H9 (cell line): ENCODE measurements around the gene COL11A1. TPM values are rescaled to one million over a fixed set of nuclear protein-coding genes. Genes with fewer than 3 reads are reported as not detected.

Experiments
- DNase-seq: peaks from one replicate; pipeline ENCODE4 v3.0.0-alpha.2; 2017
- H2AFZ ChIP-seq: one replicate; pipeline ENCODE4 v1.6.1; 2013; ENCODE audit warnings: mild to moderate bottlenecking, low read length, control low read depth, moderate library complexity
- H2AK5ac ChIP-seq: 2 replicates; pipeline ENCODE4 v1.6.1; 2013; ENCODE audit warnings: low read length, control low read depth, mixed read lengths; ENCODE audit not compliant: insufficient read length
- H2BK120ac ChIP-seq: one replicate; pipeline ENCODE4 v1.6.1; 2013; ENCODE audit warnings: low read depth, mild to moderate bottlenecking, low read length, control low read depth, inconsistent platforms; ENCODE audit not compliant: poor library complexity, severe bottlenecking
- H2BK12ac ChIP-seq: 2 replicates; pipeline ENCODE4 v1.6.1; 2013; ENCODE audit warnings: low read length, control low read depth, mixed read lengths, low read depth; ENCODE audit not compliant: insufficient read length
- H2BK15ac ChIP-seq: 2 replicates; pipeline ENCODE4 v1.6.1; 2013; ENCODE audit warnings: low read depth, low read length, control low read depth
- H2BK20ac ChIP-seq: one replicate; pipeline ENCODE4 v1.6.1; 2013; ENCODE audit warnings: low read depth, mild to moderate bottlenecking, low read length, control low read depth, inconsistent platforms; ENCODE audit not compliant: poor library complexity, severe bottlenecking
- H2BK5ac ChIP-seq: 2 replicates; pipeline ENCODE4 v1.6.1; 2013; ENCODE audit warnings: low read length, control low read depth, mixed read lengths; ENCODE audit not compliant: insufficient read length
- H3K14ac ChIP-seq: 2 replicates; pipeline ENCODE4 v1.6.1; 2013; ENCODE audit warnings: low read length, control low read depth; ENCODE audit not compliant: insufficient read depth
- H3K18ac ChIP-seq: 2 replicates; pipeline ENCODE4 v1.6.1; 2013; ENCODE audit warnings: low read depth, mild to moderate bottlenecking, mixed read lengths, low read length, control low read depth; ENCODE audit not compliant: insufficient read length
- H3K23ac ChIP-seq: 2 replicates; pipeline ENCODE4 v1.6.1; 2013; ENCODE audit warnings: low read length, control low read depth, mixed read lengths, low read depth; ENCODE audit not compliant: insufficient read length
- H3K23me2 ChIP-seq: 2 replicates; pipeline ENCODE4 v1.6.1; 2013; ENCODE audit warnings: low read depth, mild to moderate bottlenecking, mixed read lengths, low read length, control low read depth; ENCODE audit not compliant: insufficient read length, poor library complexity, severe bottlenecking
- H3K27ac ChIP-seq: 2 replicates; pipeline ENCODE4 v1.5.1; 2013; ENCODE audit warnings: low read length, control low read depth, mixed read lengths, low read depth; ENCODE audit not compliant: insufficient read length
- H3K27me3 ChIP-seq: 2 replicates; pipeline ENCODE4 v1.6.1; 2013; ENCODE audit warnings: low read length, control low read depth, inconsistent platforms; ENCODE audit not compliant: insufficient read depth
- H3K4ac ChIP-seq: 2 replicates; pipeline ENCODE4 v1.6.1; 2013; ENCODE audit warnings: low read depth, mild to moderate bottlenecking, control low read depth, inconsistent platforms, low read length, moderate library complexity
- H3K4me1 ChIP-seq: 2 replicates; pipeline ENCODE4 v1.6.1; 2013; ENCODE audit warnings: low read length, control low read depth, inconsistent platforms; ENCODE audit not compliant: insufficient read depth
- H3K4me2 ChIP-seq: 2 replicates; pipeline ENCODE4 v1.6.1; 2013; ENCODE audit warnings: low read length, control low read depth, mixed read lengths; ENCODE audit not compliant: insufficient read length, insufficient read depth
- H3K56ac ChIP-seq: 2 replicates; pipeline ENCODE4 v1.6.1; 2013; ENCODE audit warnings: low read depth, mild to moderate bottlenecking, mixed read lengths, low read length, control low read depth; ENCODE audit not compliant: insufficient read length
- H3K79me1 ChIP-seq: 2 replicates; pipeline ENCODE4 v1.6.1; 2013; ENCODE audit warnings: low read depth, mild to moderate bottlenecking, moderate library complexity, low read length, control low read depth, inconsistent platforms; ENCODE audit not compliant: insufficient read depth, poor library complexity, severe bottlenecking
- H3K79me2 ChIP-seq: 2 replicates; pipeline ENCODE4 v1.6.1; 2013; ENCODE audit warnings: low read length, control low read depth, inconsistent platforms; ENCODE audit not compliant: insufficient read depth
- H3K9ac ChIP-seq: 2 replicates; pipeline ENCODE4 v1.6.1; 2013; ENCODE audit warnings: low read length, control low read depth, mixed read lengths; ENCODE audit not compliant: insufficient read length; ENCODE audit errors: extremely low read depth
- H3K9me3 ChIP-seq: one replicate; pipeline ENCODE4 v1.6.1; 2013; ENCODE audit warnings: low read depth, low read length, inconsistent platforms; ENCODE audit not compliant: control insufficient read depth
- H3T11ph ChIP-seq: one replicate; pipeline ENCODE4 v1.6.1; 2013; ENCODE audit warnings: mild to moderate bottlenecking, low read length, control low read depth, inconsistent platforms
- H4K20me1 ChIP-seq: one replicate; pipeline ENCODE4 v1.6.1; 2013; ENCODE audit not compliant: control insufficient read depth, insufficient read length, insufficient read depth
- H4K5ac ChIP-seq: 2 replicates; pipeline ENCODE4 v1.6.1; 2013; ENCODE audit warnings: low read depth, mild to moderate bottlenecking, mixed read lengths, low read length, control low read depth; ENCODE audit not compliant: insufficient read length
- H4K8ac ChIP-seq: replicated peaks from 2 replicates; pipeline ENCODE4 v1.6.1; 2013; ENCODE audit warnings: low read length, control low read depth, mixed read lengths, low read depth; ENCODE audit not compliant: insufficient read length
- H4K91ac ChIP-seq: 2 replicates; pipeline ENCODE4 v1.6.1; 2013; ENCODE audit warnings: low read depth, mild to moderate bottlenecking, moderate library complexity, mixed read lengths, low read length, control low read depth; ENCODE audit not compliant: insufficient read length
- H3K27ac Mint-ChIP-seq, 3 experiments: 2 replicates in 2 of 3; 3 replicates in 1 of 3; pipeline ENCODE4 v1.8.0; 2020 to 2021; ENCODE audit warnings: mixed read lengths in 3 of 3, mild to moderate bottlenecking in 1 of 3, moderate library complexity in 1 of 3
- H3K27me3 Mint-ChIP-seq: 2 replicates; pipeline ENCODE4 v1.8.0; 2021; ENCODE audit warnings: low read depth, mild to moderate bottlenecking, moderate library complexity, mixed read lengths
- H3K36me3 Mint-ChIP-seq, 3 experiments: 2 replicates in 2 of 3; 3 replicates in 1 of 3; pipeline ENCODE4 v1.8.0; 2020 to 2021; ENCODE audit warnings: low read depth in 3 of 3, mixed read lengths in 3 of 3; ENCODE audit not compliant: insufficient read depth in 1 of 3
- H3K4me1 Mint-ChIP-seq, 2 experiments: 2 replicates each; pipeline ENCODE4 v1.8.0; 2020; ENCODE audit warnings: mixed read lengths in 2 of 2
- H3K4me3 Mint-ChIP-seq, 2 experiments: 2 replicates in 1 of 2; 3 replicates in 1 of 2; pipeline ENCODE4 v1.8.0; 2020 to 2021; ENCODE audit warnings: mild to moderate bottlenecking in 2 of 2, mixed read lengths in 2 of 2, moderate library complexity in 1 of 2
- H3K9me3 Mint-ChIP-seq, 2 experiments: 2 replicates in 1 of 2; 3 replicates in 1 of 2; pipeline ENCODE4 v1.8.0; 2020; ENCODE audit warnings: mild to moderate bottlenecking in 2 of 2, mixed read lengths in 2 of 2, moderate library complexity in 1 of 2
- CTCF ChIP-seq: fragments of 200-600 bp; sonication (generic); conservative IDR thresholded peaks from 3 replicates; pipeline ENCODE4 v1.8.0; 2021; ENCODE audit warnings: antibody characterized with exemption, mild to moderate bottlenecking
- WGBS: extraction: QIAGEN DNeasy Blood & Tissue Kit; methylation state at CpG from one replicate; pipeline ENCODE4 v1.1.7; 2013; ENCODE audit warnings: missing lambda C conversion rate, low lambda C conversion rate, mixed read lengths; ENCODE audit not compliant: insufficient read length; ENCODE audit errors: extremely low coverage; 5-methylcytosine and 5-hydroxymethylcytosine counted together
- total RNA-seq: library from RNA; stranded (reverse); gene quantifications from 2 replicates; pipeline ENCODE4 v1.2.1, GENCODE V29; 2021

Gene COL11A1
- total RNA-seq, 1 experiment from 2014 or later: 7.5 TPM

- H3K14ac ChIP-seq: no peak overlapping the region
- H2AK5ac ChIP-seq: no peak overlapping the region
- no peak overlapping the region for H3T11ph ChIP-seq
- no peak overlapping the region for H3K4me2 ChIP-seq
- no peak overlapping the region for H2AFZ ChIP-seq
- H3K56ac ChIP-seq: no peak overlapping the region
- no peaks in the 10 kb centered on the region for H3K27me3 Mint-ChIP-seq
- no peak overlapping the region for H3K18ac ChIP-seq
- H2BK120ac ChIP-seq: no peak overlapping the region
- peaks cover 0 to 9% of the 10 kb centered on the region in 2 experiments; a peak in 1 of 5 replicates for H3K9me3 Mint-ChIP-seq
- H4K20me1 ChIP-seq: no peaks in the 10 kb centered on the region
- H3K23me2 ChIP-seq: no peaks in the 10 kb centered on the region
- no peak overlapping the region for H3K27ac ChIP-seq
- H3K27me3 ChIP-seq: no peaks in the 10 kb centered on the region
- H3K23ac ChIP-seq: no peak overlapping the region
- H2BK20ac ChIP-seq: no peak overlapping the region
- no peak for DNase-seq
- H3K36me3 Mint-ChIP-seq: peaks cover 0 to 7% (median 0%) of the 10 kb centered on the region in 3 experiments; a peak in 2 of 7 replicates
- no peak overlapping the region for H2BK15ac ChIP-seq
- no peak overlapping the region for H2BK12ac ChIP-seq
- H3K4me1 ChIP-seq: no peaks in the 10 kb centered on the region
- no peaks in the 10 kb centered on the region for H3K79me2 ChIP-seq
- H2BK5ac ChIP-seq: no peak overlapping the region
- H3K9me3 ChIP-seq: no peaks in the 10 kb centered on the region
- no peaks in the 10 kb centered on the region; a peak in 2 of 4 replicates for H3K4me1 Mint-ChIP-seq
- H4K5ac ChIP-seq: no peak overlapping the region
- no peak for TF ChIP-seq CTCF
- H3K79me1 ChIP-seq: no peaks in the 10 kb centered on the region
- no peak overlapping the region for H3K9ac ChIP-seq
- no peak overlapping the region for H4K8ac ChIP-seq
- no peak overlapping the region for H3K27ac Mint-ChIP-seq
- WGBS: no CpG with 5 or more reads among the region's 2 CpGs
- no peak overlapping the region for H4K91ac ChIP-seq
- no peak overlapping the region for H3K4me3 Mint-ChIP-seq
- no peak overlapping the region for H3K4ac ChIP-seq
Observed at GRCh38 chr1:103122983-103123720, 14.8 kb upstream of the COL11A1 start.
